HG02759 (cell line): ENCODE data around the gene TDRD12.
"Not testable (repeated sequence)": the region's sequence is repeated elsewhere in the genome, so short reads cannot be mapped to it uniquely, and the experiment has no call there.

Experiments
- ATAC-seq: cut with Tn5 transposase; IDR thresholded peaks from one replicate; pipeline ENCODE4 v1.9.1; 2021; ENCODE audit warnings: mild to moderate bottlenecking, moderate library complexity; ENCODE audit not compliant: unreplicated experiment

TDRD12 gene

DNA sequence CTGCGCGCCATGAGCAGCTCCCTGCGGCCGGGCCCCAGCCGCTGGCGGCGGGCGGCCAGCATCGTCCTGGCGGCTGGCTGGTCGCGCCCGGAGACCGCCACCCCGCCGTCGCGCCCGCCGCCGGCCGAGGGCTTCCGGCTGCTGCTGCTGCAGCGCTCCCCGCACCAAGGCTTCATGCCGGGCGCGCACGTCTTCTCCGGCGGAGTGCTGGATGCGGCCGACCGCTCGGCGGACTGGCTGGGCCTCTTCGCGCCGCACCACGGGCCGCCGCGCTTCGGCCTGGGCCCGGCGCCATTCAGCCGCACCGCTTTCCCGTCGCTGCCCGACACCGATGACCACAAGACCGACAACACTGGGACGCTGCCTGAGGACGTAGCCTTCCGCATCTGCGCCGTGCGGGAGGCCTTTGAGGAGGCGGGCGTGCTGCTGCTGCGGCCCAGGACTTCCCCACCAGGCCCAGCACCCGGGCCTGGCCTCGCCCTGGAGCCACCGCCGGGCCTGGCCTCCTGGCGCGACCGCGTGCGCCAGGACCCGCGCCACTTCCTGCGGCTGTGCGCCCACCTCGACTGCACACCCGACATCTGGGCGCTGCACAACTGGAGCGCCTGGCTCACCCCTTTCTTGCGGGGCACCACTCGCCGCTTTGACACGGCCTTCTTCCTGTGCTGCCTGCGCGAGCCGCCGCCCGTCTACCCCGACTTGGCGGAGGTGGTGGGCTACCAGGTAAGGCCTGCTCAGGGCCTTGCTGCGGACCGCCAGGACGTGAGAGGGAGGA is 27.4 kb upstream of the TDRD12 start:
- ATAC-seq = peak; percentile 66

DNA sequence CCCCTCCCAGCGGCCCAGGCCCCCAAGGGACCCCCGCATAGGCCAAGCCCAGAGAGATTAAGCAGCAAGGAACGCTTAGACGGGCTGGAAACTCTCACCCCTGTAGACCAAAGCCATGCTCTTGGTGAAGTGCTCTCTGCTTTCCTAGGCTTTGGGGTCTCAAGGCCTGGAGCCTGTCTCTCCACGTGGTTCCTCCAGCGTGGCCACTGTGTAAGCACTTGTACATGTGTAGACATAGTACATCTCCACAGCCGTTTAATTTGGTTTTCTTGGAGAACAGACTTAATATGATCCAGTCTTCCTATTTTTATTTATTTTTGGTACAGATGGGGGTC is 26.9 kb upstream of the TDRD12 start:
- no peak for ATAC-seq

DNA sequence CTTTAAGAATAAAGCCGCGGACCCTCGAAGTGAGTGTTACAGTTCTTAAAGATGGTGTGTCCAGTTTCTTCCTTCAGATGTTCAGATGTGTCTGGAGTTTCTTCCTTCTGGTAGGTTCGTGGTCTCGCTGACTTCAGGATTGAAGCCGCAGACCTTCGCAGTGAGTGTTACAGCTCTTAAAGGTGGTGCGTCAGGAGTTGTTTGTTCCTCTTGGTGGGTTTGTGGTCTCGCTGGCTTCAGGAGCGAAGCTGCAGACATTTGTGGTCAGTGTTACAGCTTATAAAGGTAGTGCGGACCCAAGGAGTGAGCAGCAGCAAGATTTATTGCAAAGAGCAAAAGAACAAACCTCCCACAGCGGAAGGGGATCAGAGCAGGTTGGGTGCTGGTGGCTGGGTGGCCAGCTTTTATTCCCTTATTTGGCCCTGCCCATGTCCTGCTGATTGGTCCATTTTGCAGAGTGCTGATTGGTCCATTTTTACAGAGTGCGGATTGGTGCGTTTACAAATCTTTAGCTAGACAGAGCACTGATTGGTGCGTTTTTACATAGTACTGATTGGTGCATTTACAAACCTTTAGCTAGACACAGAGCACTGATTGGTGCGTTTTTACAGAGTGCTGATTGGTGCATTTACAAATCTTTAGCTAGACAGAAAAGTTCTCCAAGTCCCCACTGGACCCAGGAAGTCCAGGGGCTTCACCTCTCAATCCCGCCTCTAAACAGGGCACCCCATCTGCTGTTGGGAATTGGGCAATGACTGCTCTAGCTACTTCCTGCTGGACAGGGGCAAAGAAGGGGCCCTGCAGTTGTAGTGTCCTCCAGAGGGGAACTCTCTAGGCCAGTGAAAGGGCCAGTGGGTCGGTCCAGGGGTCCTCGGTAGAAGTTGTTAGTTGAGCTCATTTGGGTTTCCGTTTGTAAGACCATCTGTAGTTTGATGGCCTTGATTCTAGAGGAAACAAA is 26.1 kb upstream of the TDRD12 start:
- ATAC-seq = not testable (repeated sequence)

DNA sequence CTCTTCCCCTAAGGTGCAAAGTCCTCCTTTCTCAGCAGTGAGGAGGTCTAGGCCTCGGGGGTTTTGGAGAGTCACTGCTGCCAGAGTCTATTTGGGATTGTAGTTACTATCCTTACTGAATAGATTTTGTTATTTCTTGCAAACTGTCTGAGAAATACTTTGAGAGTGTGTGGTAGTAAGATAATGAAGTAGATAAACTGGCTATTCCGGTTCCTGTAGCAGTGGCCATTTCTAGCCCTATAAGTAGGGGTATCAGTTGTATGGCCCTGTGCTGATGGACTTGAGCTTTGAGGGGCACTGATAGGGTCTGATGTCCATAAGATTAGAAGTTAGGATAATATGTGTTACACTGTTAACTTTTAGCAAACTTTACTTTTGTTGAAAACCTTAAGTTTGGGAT is 25.3 kb upstream of the TDRD12 start:
- ATAC-seq = not testable (repeated sequence)

DNA sequence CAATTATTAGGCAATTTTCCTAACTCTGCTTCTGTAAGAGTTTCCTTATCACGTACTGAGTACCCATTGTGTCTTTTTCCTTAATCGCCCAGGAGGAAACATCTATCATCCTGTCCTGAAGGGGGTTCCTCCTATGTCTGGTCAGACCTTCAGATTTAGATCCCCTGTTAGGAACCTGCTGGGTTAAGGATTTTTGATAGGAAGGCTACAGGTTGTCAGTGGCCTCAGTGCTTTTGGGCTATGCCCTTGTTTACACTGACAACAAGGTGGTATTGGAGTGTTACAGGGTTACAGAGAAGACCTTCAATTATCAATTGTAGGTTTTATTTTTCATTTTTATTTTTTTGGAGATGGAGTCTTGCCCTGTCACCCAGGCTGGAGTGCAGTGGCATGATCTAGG is 24.7 kb upstream of the TDRD12 start:
- not testable (repeated sequence) for ATAC-seq

DNA sequence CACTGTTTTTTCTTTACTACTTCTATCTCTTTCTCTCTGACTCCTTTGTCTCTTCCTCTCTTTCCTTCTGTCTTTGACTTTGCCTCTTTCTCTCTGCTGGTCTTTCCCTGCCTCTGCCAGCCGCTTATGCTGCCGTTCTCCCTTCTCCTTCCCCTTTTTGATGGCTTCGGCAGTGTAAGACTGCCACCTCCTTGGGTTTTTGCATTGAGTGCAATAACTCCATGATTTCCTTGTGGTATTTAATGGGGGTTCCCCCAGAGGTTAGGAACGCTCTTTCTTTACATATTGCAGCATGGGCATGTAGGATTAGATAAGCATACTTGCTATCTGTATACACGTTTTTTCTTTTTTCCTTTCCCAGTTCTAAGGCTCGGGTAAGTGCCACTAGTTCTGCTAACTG is 24.1 kb upstream of the TDRD12 start:
- not testable (repeated sequence) for ATAC-seq

DNA sequence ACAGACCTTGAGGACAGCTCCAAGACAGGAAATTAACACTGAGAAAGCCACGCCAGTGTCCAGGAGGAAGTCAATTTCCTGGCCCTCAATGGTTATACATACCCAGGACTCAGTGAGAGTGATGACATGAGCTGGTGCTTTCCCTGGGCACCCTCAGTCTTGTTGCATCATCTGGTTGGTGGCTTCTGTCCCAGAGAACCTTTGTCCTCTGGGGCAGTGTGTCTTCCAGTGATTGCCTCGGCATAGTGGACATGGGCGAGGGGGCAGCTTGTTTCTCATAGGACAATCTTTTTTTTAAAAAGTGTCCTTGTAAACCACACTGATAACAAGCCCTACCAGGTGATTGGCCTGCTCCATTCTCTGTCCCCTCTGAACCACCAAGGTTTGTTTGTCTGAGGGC is 22.8 kb upstream of the TDRD12 start:
- ATAC-seq = not testable (repeated sequence)

DNA sequence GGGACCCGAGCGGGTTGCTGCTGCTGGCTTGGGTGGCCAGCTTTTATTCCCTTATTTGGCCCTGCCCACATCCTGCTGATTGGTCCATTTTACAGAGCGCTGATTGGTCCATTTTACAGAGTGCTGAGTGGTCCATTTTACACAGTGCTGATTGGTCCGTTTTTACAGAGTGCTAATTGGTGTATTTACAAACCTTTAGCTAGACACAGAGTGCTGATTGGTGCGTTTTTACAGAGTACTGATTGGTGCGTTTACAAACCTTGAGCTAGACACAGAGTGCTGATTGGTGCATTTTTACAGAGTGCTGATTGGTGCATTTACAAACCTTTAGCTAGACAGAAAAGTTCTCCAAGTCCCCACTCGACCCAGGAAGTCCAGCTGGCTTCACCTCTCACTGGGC is 19.4 kb upstream of the TDRD12 start:
- not testable (repeated sequence) for ATAC-seq

DNA sequence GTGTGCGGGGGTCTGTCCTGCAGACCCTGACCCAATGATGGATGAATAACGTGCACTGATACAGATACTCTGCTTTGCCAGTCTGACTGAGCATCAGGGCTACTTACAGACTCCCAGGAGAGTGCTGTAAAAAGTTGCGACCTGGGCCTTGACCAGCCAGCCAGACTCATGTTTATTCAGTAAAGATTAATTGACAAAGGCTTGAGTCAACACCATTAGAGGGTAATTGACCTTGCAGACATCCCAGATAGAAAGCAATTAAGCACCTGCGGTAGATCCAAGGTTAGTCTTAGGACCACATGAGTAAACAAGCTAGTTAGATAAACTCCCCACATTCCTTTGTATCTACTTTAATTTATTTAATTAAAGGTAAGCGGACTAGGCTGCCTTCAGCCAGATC is 17.6 kb upstream of the TDRD12 start:
- ATAC-seq = no peak

DNA sequence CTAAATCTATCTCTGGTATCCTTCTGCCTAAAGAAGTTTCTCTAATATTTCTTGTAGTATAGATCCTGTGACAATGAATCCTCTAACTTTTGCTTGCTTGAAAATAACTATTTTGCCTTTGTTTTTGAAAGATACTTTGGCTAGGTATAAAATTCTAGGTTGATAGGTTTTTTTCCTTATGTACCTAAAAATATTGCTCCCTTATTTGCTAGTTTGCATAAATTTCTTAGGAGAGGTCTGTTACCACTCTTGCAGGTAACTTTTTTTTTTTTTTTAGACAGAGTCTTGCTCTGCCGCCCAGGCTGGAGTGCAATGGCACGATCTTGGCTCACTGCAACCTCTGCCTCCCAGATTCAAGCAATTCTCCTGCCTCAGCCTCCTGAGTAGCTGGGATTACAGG is 15.6 kb upstream of the TDRD12 start:
- not testable (repeated sequence) for ATAC-seq

DNA sequence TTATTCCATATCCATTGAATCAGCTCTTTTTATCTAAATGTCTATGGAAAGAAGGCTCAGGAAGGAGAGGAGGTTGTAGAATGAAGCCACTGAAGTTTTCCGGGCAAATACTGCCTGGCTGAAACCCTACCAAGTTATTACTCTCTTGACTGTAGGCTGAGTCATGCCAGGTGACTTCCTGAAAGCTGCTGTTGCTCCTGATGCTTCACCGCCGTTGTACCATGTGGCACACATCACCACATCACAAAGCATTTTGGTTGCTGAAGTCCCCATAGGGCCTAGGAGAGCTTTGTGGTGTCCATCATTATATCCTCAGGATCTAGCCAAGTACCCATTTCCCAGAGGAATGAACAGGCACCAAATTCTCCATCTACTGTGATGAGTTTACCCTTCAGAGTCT is 11.1 kb upstream of the TDRD12 start:
- no peak for ATAC-seq

DNA sequence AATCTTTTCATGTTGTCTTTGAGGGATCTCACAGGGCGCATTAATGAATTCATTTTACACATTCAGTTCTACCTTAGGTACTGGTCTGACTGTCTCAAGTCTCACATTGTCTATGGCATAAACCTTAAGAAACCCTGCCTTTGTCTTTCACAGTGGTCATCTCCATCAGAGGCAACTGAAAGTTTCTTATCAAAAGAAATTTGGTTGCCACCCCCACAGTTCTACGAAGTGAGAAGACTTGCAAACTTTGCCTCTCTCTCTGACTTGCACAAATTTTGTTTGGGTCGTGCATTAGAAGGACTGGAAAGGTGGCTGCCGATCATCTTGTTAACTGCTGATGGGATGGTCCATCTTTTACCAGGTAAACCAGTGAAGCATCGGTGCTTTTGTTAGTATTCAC is 10.5 kb upstream of the TDRD12 start:
- ATAC-seq = no peak

DNA sequence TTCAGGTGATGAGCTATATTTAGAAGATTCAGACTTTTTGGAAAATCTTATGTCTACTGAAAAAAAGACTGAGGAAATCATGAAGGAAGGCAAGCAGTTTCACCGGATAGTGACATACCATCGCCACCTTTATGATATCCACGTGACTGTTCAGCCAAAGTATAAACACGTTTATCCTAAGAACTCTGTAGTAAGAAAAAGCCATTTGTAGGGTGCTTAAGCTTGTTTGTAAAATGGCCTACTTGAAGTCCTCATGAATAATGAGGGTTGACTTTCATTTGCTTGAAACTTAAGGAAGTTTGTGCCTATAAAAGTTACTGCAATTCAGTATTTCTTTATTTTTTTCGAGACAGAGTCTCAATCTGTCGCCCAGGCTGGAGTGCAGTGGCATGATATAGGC is 7.8 kb upstream of the TDRD12 start:
- no peak for ATAC-seq

DNA sequence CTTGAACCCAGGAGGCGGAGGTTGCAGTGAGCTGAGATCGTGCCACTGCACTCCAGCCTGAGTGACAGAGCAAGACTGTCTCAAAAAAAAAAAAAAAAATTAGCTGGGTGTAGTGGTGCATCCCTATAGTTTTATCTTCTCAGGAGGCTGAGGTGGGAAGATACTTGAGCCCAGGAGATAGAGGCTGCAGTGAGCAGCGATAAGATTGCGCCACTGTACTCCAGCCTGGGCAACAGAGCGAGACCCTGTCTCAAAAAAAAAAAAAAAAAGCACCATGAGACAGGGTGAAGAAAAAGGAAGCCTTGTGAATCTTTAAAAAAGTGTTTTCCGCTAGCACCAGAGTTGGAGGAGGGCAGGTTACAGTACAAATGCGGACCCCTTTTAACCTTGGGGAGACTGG is 3.4 kb upstream of the TDRD12 start:
- not testable (repeated sequence) for ATAC-seq

DNA sequence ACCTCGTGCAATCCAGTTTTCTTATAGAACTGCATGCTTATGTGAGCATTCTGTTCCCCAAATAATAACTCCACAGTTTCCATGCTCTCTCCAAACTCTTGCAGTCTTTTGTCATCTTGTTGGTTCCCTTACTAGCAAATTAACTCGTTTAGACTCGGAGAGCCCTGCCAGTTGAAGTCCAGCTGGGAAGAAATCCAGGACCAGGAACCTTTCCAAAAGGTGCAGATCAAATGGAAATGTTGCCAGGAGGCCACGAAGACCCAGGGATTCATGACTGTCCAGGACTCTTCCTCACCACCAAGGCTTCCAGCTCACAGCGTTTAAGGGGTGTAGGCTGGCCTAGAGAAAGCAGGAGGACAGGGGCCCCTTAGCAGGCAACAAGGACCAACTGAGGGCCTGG is 2.1 kb upstream of the TDRD12 start:
- no peak for ATAC-seq

DNA sequence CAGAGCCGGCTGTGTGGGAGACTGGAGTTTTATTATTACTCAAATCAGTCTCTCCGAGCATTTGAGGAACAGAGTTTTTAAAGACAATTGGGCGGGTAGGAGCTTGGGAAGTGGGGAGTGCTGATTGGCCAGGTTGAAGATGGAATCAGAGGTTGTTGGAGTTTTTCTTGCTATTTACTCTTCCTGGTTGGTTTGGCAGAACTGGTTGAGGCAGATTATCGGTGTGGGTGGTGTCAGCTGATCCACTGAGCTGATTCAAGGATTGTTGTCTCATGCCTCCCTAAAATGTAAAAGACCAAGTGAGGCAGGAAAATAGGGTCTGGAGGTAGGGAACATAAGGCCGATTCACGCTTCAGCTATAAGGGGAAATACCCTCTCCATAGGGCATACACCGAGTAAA is 1.3 kb upstream of the TDRD12 start:
- no peak for ATAC-seq

DNA sequence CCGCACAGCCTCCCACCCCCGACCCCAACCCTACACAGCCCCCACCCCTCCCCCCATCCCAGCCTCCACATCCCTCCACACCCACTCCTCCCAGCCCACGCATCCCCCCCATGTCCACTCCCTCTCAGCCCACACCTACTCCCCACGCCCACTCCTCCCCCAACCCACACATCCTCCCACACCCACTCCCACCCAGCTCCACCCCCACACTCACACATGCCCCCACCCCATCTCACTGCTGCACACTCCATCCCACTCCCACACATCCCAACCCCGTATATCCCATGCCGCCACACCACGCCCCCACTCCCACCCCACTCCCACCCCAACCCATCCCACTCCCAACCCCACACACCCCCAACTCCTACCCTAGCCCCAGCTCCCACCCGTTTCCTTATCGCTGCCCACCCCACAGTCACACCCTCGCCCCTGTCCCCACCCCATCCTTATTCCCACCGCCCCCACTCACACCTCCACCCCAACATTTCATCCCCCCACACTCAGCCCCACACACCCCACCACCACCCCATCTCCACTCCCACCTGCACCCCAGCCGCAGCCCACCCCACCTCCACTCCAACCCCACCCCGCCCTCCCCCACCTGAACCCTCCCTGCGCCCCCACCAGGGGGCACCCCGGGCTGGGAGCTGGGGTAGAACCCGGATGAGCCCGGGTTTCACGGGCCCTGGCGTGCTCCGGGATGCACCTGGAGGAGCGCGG is 809 bp downstream of the TDRD12 start:
- no peak for ATAC-seq

DNA sequence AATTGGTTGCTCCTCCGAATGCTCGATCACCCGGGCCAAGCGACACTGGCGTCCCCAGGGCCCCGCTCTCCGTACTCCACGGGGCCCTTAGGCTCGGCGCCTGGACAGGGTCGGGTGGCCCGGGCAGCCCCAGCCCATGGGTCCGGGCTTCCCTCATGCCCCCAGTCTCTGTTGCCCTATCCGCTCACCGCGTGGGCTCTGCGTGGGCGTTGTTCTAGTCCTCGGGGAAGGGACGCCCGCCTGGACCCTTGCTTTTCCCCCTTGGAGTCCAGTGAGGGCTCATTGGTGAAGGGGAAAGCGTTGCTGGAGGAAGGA is 1.3 kb downstream of the TDRD12 start:
- ATAC-seq = no peak

DNA sequence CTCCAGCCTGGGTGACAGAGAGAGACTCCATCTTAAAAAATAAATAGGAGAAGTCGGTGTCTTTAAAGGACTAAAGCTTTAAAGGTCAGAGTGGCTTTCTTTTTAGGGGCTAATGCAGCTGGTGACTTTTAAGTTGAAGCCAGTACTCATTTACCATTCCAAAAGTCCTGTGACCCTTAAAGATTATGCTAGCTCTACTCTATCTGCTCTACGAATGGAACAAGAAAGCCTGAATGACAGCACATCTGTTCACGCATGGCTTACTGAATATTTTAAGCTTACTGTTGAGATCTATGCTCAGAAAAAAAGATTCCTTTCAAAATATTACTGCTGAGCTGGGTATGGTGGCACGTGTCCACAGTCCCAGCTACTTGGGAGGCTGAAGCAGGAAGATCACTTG is 16.4 kb downstream of the TDRD12 start:
- no peak for ATAC-seq

DNA sequence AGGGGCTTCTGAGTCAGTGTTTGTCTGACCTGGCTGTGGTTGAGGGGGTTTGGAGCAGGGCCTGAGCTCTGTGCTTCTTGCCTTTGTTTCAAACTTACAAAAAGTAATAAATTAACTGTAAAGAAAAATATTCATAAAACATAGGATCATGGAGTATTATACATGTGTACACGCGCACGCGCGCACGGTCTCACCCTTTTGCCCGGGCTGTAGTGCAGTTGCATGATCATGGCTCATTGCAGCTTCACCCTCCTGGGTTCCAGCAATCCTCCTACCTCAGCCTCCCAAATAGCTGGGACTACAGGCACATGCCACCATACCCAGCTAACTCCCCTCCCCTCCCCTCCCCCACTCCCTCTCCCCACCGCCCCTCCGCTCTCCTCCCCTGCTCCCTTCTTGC is 23.5 kb downstream of the TDRD12 start:
- ATAC-seq = no peak

DNA sequence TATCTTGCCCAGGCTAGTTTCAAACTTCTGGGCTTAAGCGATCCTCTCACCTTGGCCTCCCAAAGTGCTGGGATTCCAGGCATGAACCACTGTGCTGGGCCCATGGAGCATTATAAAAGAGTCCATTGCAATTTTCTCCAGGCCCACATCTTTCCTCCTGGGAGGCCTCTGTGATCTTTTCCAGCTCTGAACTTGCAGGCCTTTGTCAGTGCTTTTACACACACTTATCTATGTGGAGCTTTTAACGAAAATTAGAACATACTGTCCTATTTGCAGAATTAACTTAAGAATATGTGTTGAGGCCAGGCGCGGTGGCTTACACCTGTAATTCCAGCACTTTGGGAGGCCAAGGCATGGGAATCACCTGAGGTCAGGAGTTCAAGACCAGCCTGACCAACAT is 23.9 kb downstream of the TDRD12 start:
- ATAC-seq = no peak
